Breast epithelium (tissue), 4 donors: ENCODE results near the gene USP34. TPM values are rescaled to one million over a fixed set of nuclear protein-coding genes. Genes with fewer than 3 reads are reported as not detected.

Experiments used
- DNase-seq, 2 donors: peaks; one replicate each; pipeline ENCODE4 v3.0.0-alpha.2; 2019; ENCODE audit warnings: low spot score in 2 of 2
- H3K27ac ChIP-seq, 2 donors: fragments of 200-600 bp; sonication (generic) in 1 of 2; one replicate each; pipeline ENCODE4 v1.5.1; 2016 to 2019; ENCODE audit warnings: mild to moderate bottlenecking in 1 of 2
- H3K27me3 ChIP-seq, 2 donors: fragments of 200-600 bp; sonication (generic) in 1 of 2; one replicate each; pipeline versions ENCODE4 v1.5.1 to v1.6.0; 2017 to 2019; ENCODE audit warnings: control low read depth in 1 of 2, mild to moderate bottlenecking in 1 of 2
- H3K36me3 ChIP-seq: fragments of 200-600 bp; one replicate; pipeline ENCODE4 v1.5.1; 2019
- H3K4me1 ChIP-seq, 2 donors: fragments of 200-600 bp; sonication (generic); one replicate each; pipeline ENCODE4 v1.5.1; 2016 to 2019; ENCODE audit warnings: control low read depth in 1 of 2
- H3K4me3 ChIP-seq, 3 donors: fragments of 200-600 bp; sonication (generic); 1 replicate in 2 of 3; 2 replicates in 1 of 3; pipeline ENCODE4 v1.5.1; 2016 to 2019; ENCODE audit warnings: mild to moderate bottlenecking in 3 of 3, moderate library complexity in 2 of 3
- H3K9me3 ChIP-seq, 2 donors: fragments of 200-600 bp; sonication (generic) in 1 of 2; one replicate each; pipeline ENCODE4 v1.5.1; 2016 to 2019; ENCODE audit warnings: control low read depth in 1 of 2
- CTCF ChIP-seq, 3 donors: fragments of 450-650 bp; IDR thresholded peaks; one replicate each; pipeline ENCODE4 v1.5.1; 2016 to 2017; ENCODE audit warnings: antibody characterized with exemption in 3 of 3, mild to moderate bottlenecking in 3 of 3, moderate library complexity in 3 of 3
- POLR2A ChIP-seq: fragments of 450-650 bp; IDR thresholded peaks from one replicate; pipeline ENCODE4 v1.6.1; 2016; ENCODE audit warnings: antibody characterized with exemption, mild to moderate bottlenecking, moderate library complexity
- POLR2AphosphoS5 ChIP-seq, 3 donors: sonication (generic); formaldehyde crosslinking; IDR thresholded peaks; one replicate each; pipeline ENCODE4 v1.6.1; 2017; ENCODE audit warnings: antibody characterized with exemption in 3 of 3
- intact Hi-C: fragments of 100-400 bp; cut with DNase I; formaldehyde crosslinking; loops from one replicate; pipeline ENCODE4 v1.15.1; 2023; ENCODE audit warnings: low total_unique reads
- total RNA-seq, 3 donors: library from RNA; depleted of rRNA; stranded (reverse); fragments of >200 nt; gene quantifications; one replicate each; pipeline ENCODE4 v1.1.0, GENCODE V29; 2016

USP34 gene
- total RNA-seq, 3 donors from 2014 or later: 148 to 260 (median 189) TPM

GRCh38 chr2:61145990-61146389, 324.9 kb downstream of the USP34 start:
- Histone ChIP-seq H3K27me3 (no peaks in the 10 kb centered on the region), H3K9me3 (no peaks in the 10 kb centered on the region), H3K4me1 (no peaks in the 10 kb centered on the region), H3K27ac (no peak overlapping the region), H3K4me3 (peak overlapping the region in 2 of 3 donors; percentile 55 to 67), H3K36me3 (no peaks in the 10 kb centered on the region)
- TF ChIP-seq CTCF (IDR thresholded peaks at IDR 0.05): no peak
- no peak for TF ChIP-seq POLR2A
- no peak for TF ChIP-seq POLR2AphosphoS5 (IDR thresholded peaks at IDR 0.05)
- no peak for DNase-seq
- intact Hi-C loops: no loop called here

- H3K4me1 ChIP-seq: no peaks in the 10 kb centered on the region
- intact Hi-C loops: no loop called here
- no peaks in the 10 kb centered on the region for H3K36me3 ChIP-seq
- no peaks in the 10 kb centered on the region for H3K9me3 ChIP-seq
- H3K4me3 ChIP-seq: peak overlapping the region; percentile 54 to 67 (median 55)
- peak overlapping the region; percentile 69 to 75 for H3K27ac ChIP-seq
- no peaks in the 10 kb centered on the region for H3K27me3 ChIP-seq
- TF ChIP-seq POLR2A (peak; percentile 32), CTCF (IDR thresholded peaks at IDR 0.05) (no peak), POLR2AphosphoS5 (IDR thresholded peaks at IDR 0.05) (peak; percentile 7 to 80 (median 63))
- peak; percentile 91 to 93 for DNase-seq
Observed at GRCh38 chr2:61144697-61145268, 326.1 kb downstream of the USP34 start.

GRCh38 chr2:61141151-61141550, 329.7 kb downstream of the USP34 start:
- intact Hi-C loops: no loop called here
- DNase-seq: no peak
- TF ChIP-seq CTCF (IDR thresholded peaks at IDR 0.05) (no peak), POLR2AphosphoS5 (IDR thresholded peaks at IDR 0.05) (no peak), POLR2A (no peak)

GRCh38 chr2:61138859-61139258, 332.0 kb downstream of the USP34 start:
- TF ChIP-seq POLR2AphosphoS5 (IDR thresholded peaks at IDR 0.05) (no peak), POLR2A (no peak)
- intact Hi-C loops: no loop called here
- no peaks in the 10 kb centered on the region for H3K27me3 ChIP-seq

More at GRCh38 chr2:61141151-61141550, 329.7 kb downstream of the USP34 start:
- Histone ChIP-seq H3K4me1 (no peaks in the 10 kb centered on the region), H3K9me3 (no peaks in the 10 kb centered on the region), H3K4me3 (no peak overlapping the region), H3K36me3 (no peaks in the 10 kb centered on the region), H3K27me3 (no peaks in the 10 kb centered on the region), H3K27ac (no peak overlapping the region)

More at GRCh38 chr2:61138859-61139258, 332.0 kb downstream of the USP34 start:
- Histone ChIP-seq H3K4me1 (no peaks in the 10 kb centered on the region), H3K36me3 (no peaks in the 10 kb centered on the region), H3K9me3 (no peaks in the 10 kb centered on the region), H3K27ac (no peak overlapping the region), H3K4me3 (no peak overlapping the region)
- no peak for DNase-seq

Other genes starting within 250 kb of the USP34 start
- 100 to 1,000 TPM in 2 of 3 donors, 10 to 100 TPM in 1; 76.0 to 137 (median 129) TPM for gene XPO1, start 67.3 kb upstream of the USP34 start, total RNA-seq